Esophagus mucosa (tissue), 1 donor: ENCODE results near the gene KIAA1217. TPM values are rescaled to one million over a fixed set of nuclear protein-coding genes. Genes with fewer than 3 reads are reported as not detected.
"Not testable (repeated sequence)": the region's sequence is repeated elsewhere in the genome, so short reads cannot be mapped to it uniquely, and the experiment has no call there.

Experiments used
- ATAC-seq: fragments of 200-7000 bp; cut with Tn5 transposase; one replicate; pipeline ENCODE4 v1.9.1; 2020
- total RNA-seq: library from RNA; stranded (reverse); gene quantifications from one replicate; pipeline ENCODE4 v1.2.4, GENCODE V29; 2023
- donor health status: DM: yes; HTN: yes; CAD: no.

KIAA1217 gene
- total RNA-seq, 1 donor from 2014 or later = 69.4 TPM

GRCh38 chr10:24415455-24416125 lies 206.7 kb downstream of the KIAA1217 start:
- ATAC-seq = peak; percentile 85

- ATAC-seq = no peak
Measured at GRCh38 chr10:24416248-24416647, 207.3 kb downstream of the KIAA1217 start.

GRCh38 chr10:24417053-24417452 lies 208.1 kb downstream of the KIAA1217 start:
- no peak for ATAC-seq

- ATAC-seq = no peak
Measured at GRCh38 chr10:24418532-24418931, 209.6 kb downstream of the KIAA1217 start.

- ATAC-seq = no peak
Measured at GRCh38 chr10:24419066-24419465, 210.1 kb downstream of the KIAA1217 start.

- ATAC-seq = no peak
Measured at GRCh38 chr10:24425151-24425550, 216.2 kb downstream of the KIAA1217 start.

GRCh38 chr10:24427678-24428409 lies 218.9 kb downstream of the KIAA1217 start:
- ATAC-seq = no peak

- ATAC-seq = peak; percentile 89
Measured at GRCh38 chr10:24428410-24428782, 219.5 kb downstream of the KIAA1217 start.

- ATAC-seq = no peak
Measured at GRCh38 chr10:24430591-24430990, 221.7 kb downstream of the KIAA1217 start.

- no peak for ATAC-seq
Measured at GRCh38 chr10:24432478-24433416, 223.8 kb downstream of the KIAA1217 start.

- ATAC-seq = no peak
Measured at GRCh38 chr10:24433705-24434104, 224.8 kb downstream of the KIAA1217 start.

- ATAC-seq = peak; percentile 32
Measured at GRCh38 chr10:24434961-24435360, 226.0 kb downstream of the KIAA1217 start.

- ATAC-seq = peak; percentile 86
Measured at GRCh38 chr10:24435374-24435773, 226.4 kb downstream of the KIAA1217 start.

- ATAC-seq = peak; percentile 53
Measured at GRCh38 chr10:24437302-24437701, 228.4 kb downstream of the KIAA1217 start.

GRCh38 chr10:24438800-24439199 lies 229.9 kb downstream of the KIAA1217 start:
- ATAC-seq = no peak

GRCh38 chr10:24439935-24440334 lies 231.0 kb downstream of the KIAA1217 start:
- no peak for ATAC-seq

- ATAC-seq = no peak
Measured at GRCh38 chr10:24440817-24441797, 232.2 kb downstream of the KIAA1217 start.

- ATAC-seq = no peak
Measured at GRCh38 chr10:24442234-24442633, 233.3 kb downstream of the KIAA1217 start.

- ATAC-seq = not testable (repeated sequence)
Measured at GRCh38 chr10:24442641-24443174, 233.8 kb downstream of the KIAA1217 start.

- ATAC-seq = peak; percentile 69
Measured at GRCh38 chr10:24444337-24444736, 235.4 kb downstream of the KIAA1217 start.

- ATAC-seq = not testable (repeated sequence)
Measured at GRCh38 chr10:24445958-24446357, 237.0 kb downstream of the KIAA1217 start.
